Endothelial cell of umbilical vein (primary cell): ENCODE results near the gene SLC22A17. TPM values are rescaled to one million over a fixed set of nuclear protein-coding genes. Genes with fewer than 3 reads are reported as not detected.

Experiments used
- BruUV-seq: library from RNA; stranded (reverse); fragments of 400-500 nt; replicated peaks from 2 replicates; lab custom pipeline; 2021; lab: Mats Ljungman, UMichigan
- CTCF ChIA-PET: fragments of 300-600, 350-600 bp; sonication (Branson Sonifier 250); formaldehyde crosslinking; loops from one replicate; lab custom pipeline; 2021; ENCODE audit warnings: antibody characterized with exemption, inconsistent platforms; lab: Charles Lee
- POLR2A ChIA-PET: fragments of 300-600, 350-600 bp; sonication (Branson Sonifier 250); formaldehyde crosslinking; loops from one replicate; lab custom pipeline; 2021; ENCODE audit warnings: antibody characterized with exemption, inconsistent platforms; lab: Charles Lee
- DNase-seq: peaks from one replicate; pipeline ENCODE4 v3.0.0-alpha.2; 2011; ENCODE audit warnings: low read depth, low spot score
- FAIRE-seq: peaks from 2 replicates; lab custom pipeline; 2011; peaks lifted over from hg19 to GRCh38; lab: Jason Lieb, UNC
- H2AFZ ChIP-seq: 2 replicates; pipeline ENCODE4 v1.6.0; 2012; ENCODE audit warnings: low read depth, low read length, control low read depth, inconsistent platforms
- H3K27ac ChIP-seq: 2 replicates; pipeline ENCODE4 v1.5.1; 2011; ENCODE audit warnings: low read depth, mild to moderate bottlenecking, control low read depth, low read length, moderate library complexity; ENCODE audit not compliant: insufficient read depth
- H3K27me3 ChIP-seq, 2 experiments: 2 replicates each; pipeline versions ENCODE4 v1.6.0 to v1.6.1; 2011; ENCODE audit warnings: low read length in 2 of 2, mixed read lengths in 1 of 2; ENCODE audit not compliant: control insufficient read depth in 2 of 2, insufficient read depth in 2 of 2
- H3K36me3 ChIP-seq, 2 experiments: 2 replicates in 1 of 2; 3 replicates in 1 of 2; pipeline ENCODE4 v1.5.1; 2011; ENCODE audit warnings: low read length in 2 of 2, mild to moderate bottlenecking in 1 of 2, moderate library complexity in 1 of 2; ENCODE audit not compliant: control insufficient read depth in 2 of 2, insufficient read depth in 2 of 2; ENCODE audit errors: extremely low read depth in 1 of 2
- H3K4me1 ChIP-seq: 3 replicates; pipeline ENCODE4 v1.5.1; 2011; ENCODE audit warnings: mild to moderate bottlenecking, low read length; ENCODE audit not compliant: control insufficient read depth, insufficient read depth; ENCODE audit errors: extremely low read depth
- H3K4me2 ChIP-seq: 2 replicates; pipeline ENCODE4 v1.6.1; 2011; ENCODE audit warnings: low read length, control low read depth, mixed read lengths; ENCODE audit not compliant: insufficient read depth
- H3K4me3 ChIP-seq, 3 experiments: fragments of 200-600 bp in 1 of 3; sonication (generic), shearing (Covaris generic) in 1 of 3; replicated peaks in 1 of 3; 2 replicates each; pipeline ENCODE4 v1.5.1; 2011 to 2016; ENCODE audit warnings: control low read depth in 3 of 3, low read length in 3 of 3, mild to moderate bottlenecking in 2 of 3, inconsistent platforms in 1 of 3, low read depth in 1 of 3, moderate library complexity in 1 of 3; ENCODE audit not compliant: insufficient read depth in 1 of 3
- H3K79me2 ChIP-seq: 2 replicates; pipeline ENCODE4 v1.6.0; 2012; ENCODE audit warnings: low read length, inconsistent platforms; ENCODE audit not compliant: control insufficient read depth, insufficient read depth
- H3K9ac ChIP-seq: replicated peaks from 2 replicates; pipeline ENCODE3; 2011; ENCODE audit warnings: low read length, control low read depth; ENCODE audit not compliant: insufficient read depth; ENCODE audit errors: extremely low read depth
- H3K9me1 ChIP-seq: replicated peaks from 3 replicates; pipeline ENCODE4 v1.6.0; 2011; ENCODE audit warnings: mild to moderate bottlenecking, low read length; ENCODE audit not compliant: control insufficient read depth, insufficient read depth; ENCODE audit errors: extremely low read depth
- H3K9me3 ChIP-seq: replicated peaks from 2 replicates; pipeline ENCODE4 v1.5.1; 2012; ENCODE audit warnings: low read length, inconsistent platforms; ENCODE audit not compliant: control insufficient read depth, insufficient read depth
- H4K20me1 ChIP-seq: replicated peaks from 2 replicates; pipeline ENCODE3; 2011; ENCODE audit warnings: mild to moderate bottlenecking, low read length; ENCODE audit not compliant: control insufficient read depth, insufficient read depth; ENCODE audit errors: extremely low read depth
- CTCF ChIP-seq, 2 donors: IDR thresholded peaks; 1 replicate in 1 of 2; 2 replicates in 1 of 2; pipeline ENCODE4 v1.5.1; 2011; ENCODE audit warnings: low read length in 2 of 2, mild to moderate bottlenecking in 2 of 2, moderate library complexity in 2 of 2, control low read depth in 1 of 2, inconsistent platforms in 1 of 2, low read depth in 1 of 2; ENCODE audit not compliant: insufficient read depth in 1 of 2; ENCODE audit errors: extremely low read depth in 1 of 2
- EZH2 ChIP-seq: IDR thresholded peaks from 2 replicates; pipeline ENCODE4 v1.6.1; 2012; ENCODE audit warnings: borderline replicate concordance, low read depth, mild to moderate bottlenecking, moderate library complexity, low read length, inconsistent platforms; ENCODE audit not compliant: severe bottlenecking
- FOS ChIP-seq: IDR thresholded peaks from 2 replicates; pipeline ENCODE4 v1.6.1; 2011; ENCODE audit warnings: mild to moderate bottlenecking, low read length, moderate library complexity, borderline replicate concordance; ENCODE audit not compliant: insufficient read depth
- GATA2 ChIP-seq: IDR thresholded peaks from 2 replicates; pipeline ENCODE4 v1.7.0; 2011; ENCODE audit warnings: low read depth, mild to moderate bottlenecking, moderate library complexity, mixed read lengths, low read length; ENCODE audit not compliant: insufficient read length, insufficient read depth
- JUN ChIP-seq: IDR thresholded peaks from 2 replicates; pipeline ENCODE4 v1.6.1; 2011; ENCODE audit warnings: borderline replicate concordance, low read depth; ENCODE audit not compliant: insufficient read length, insufficient read depth
- MAX ChIP-seq: IDR thresholded peaks from 2 replicates; pipeline ENCODE4 v1.6.1; 2011; ENCODE audit not compliant: insufficient read depth, insufficient read length
- POLR2A ChIP-seq: IDR thresholded peaks from 2 replicates; pipeline ENCODE4 v1.6.1; 2012; ENCODE audit warnings: low read depth, mild to moderate bottlenecking, control low read depth, low read length
- POLR2AphosphoS5 ChIP-seq: IDR thresholded peaks from 2 replicates; pipeline ENCODE4 v1.6.1; 2012; ENCODE audit warnings: low read depth, mild to moderate bottlenecking, control low read depth, low read length, moderate library complexity; ENCODE audit not compliant: insufficient read depth
- dilution Hi-C: fragments of 300-500 bp; cut with MboI; formaldehyde crosslinking; loops from one replicate; pipeline ENCODE4 v1.15.0; 2019; ENCODE audit warnings: low sequenced_read_pairs; ENCODE audit not compliant: extremely low pct_ligation_motif_present
- intact Hi-C: fragments of 100-400 bp; cut with micrococcal nuclease; formaldehyde crosslinking; loops from one replicate; pipeline ENCODE4 v1.10.0; 2022
- polyA plus RNA-seq, 4 experiments: library from polyadenylated mRNA; depleted of rRNA in 3 of 4; stranded (reverse) in 3 of 4; unstranded in 1 of 4; fragments of >200 nt; gene quantifications; 2 replicates each; pipeline versions ENCODE4 v1.2.1 to v1.2.3, GENCODE V29; 2011 to 2012; ENCODE audit warnings: missing spikeins in 1 of 4
- total RNA-seq: library from RNA; stranded (reverse); gene quantifications from 2 replicates; pipeline ENCODE4 v1.2.3, GENCODE V29; 2021

Gene SLC22A17
- total and polyA plus RNA-seq, 2 donors (not counting 3 experiments of a cell fraction or from before 2014, with no cell fraction given) = 2.9 to 4.6 TPM

- intact Hi-C loops = no loop called here
- Histone ChIP-seq H3K79me2 (no peaks in the 10 kb centered on the region), H4K20me1 (no peaks in the 10 kb centered on the region), H3K9ac (no peak overlapping the region), H3K36me3 (no peaks in the 10 kb centered on the region), H3K27ac (no peak overlapping the region), H3K9me3 (no peaks in the 10 kb centered on the region), H3K4me1 (no peaks in the 10 kb centered on the region), H3K4me2 (no peak overlapping the region), H2AFZ (no peak overlapping the region), H3K27me3 (peaks cover 25 to 29% of the 10 kb centered on the region in 2 experiments), H3K4me3 (no peak overlapping the region), H3K9me1 (no peaks in the 10 kb centered on the region)
- no peak for DNase-seq
- CTCF ChIA-PET = interaction anchor here (1.4 to 1.7 kb wide), 4 partner anchors 15 to 96 kb away, joined by 3 to 6 read pairs (median 4); no protein-coding TSS in a partner anchor
- POLR2A ChIA-PET = no interaction called here
- TF ChIP-seq POLR2A (no peak), MAX (no peak), JUN (no peak), EZH2 (no peak), CTCF (IDR thresholded peaks at IDR 0.05; ENCODE audit: extremely low read depth in 1 of 2, insufficient read depth in 1 of 2, low read depth in 1 of 2, low read length in 2 of 2) (no peak), FOS (no peak), POLR2AphosphoS5 (no peak), GATA2 (no peak)
- no TSS peak for BruUV-seq
- FAIRE-seq = no peak
- dilution Hi-C loops = no loop called here
Measured at GRCh38 chr14:23361320-23361719, 8.6 kb upstream of the SLC22A17 start.
